Left hindlimb (tissue), 1 donor: Measurements from ENCODE around the gene MROH8.
"Not testable (repeated sequence)": the region's sequence is repeated elsewhere in the genome, so short reads cannot be mapped to it uniquely, and the experiment has no call there.

ENCODE experiments used
- DNase-seq: peaks from one replicate; pipeline ENCODE4 v3.0.0-alpha.2; 2018

MROH8 gene

GRCh38 chr20:37077009-37077408 lies 102.3 kb downstream of the MROH8 start:
- no peak for DNase-seq

- no peak for DNase-seq
These were observed 103.2 kb downstream of the MROH8 start for GRCh38 chr20:37075932-37076685.

GRCh38 chr20:37072293-37073196 lies 106.8 kb downstream of the MROH8 start:
- no peak for DNase-seq

DNA sequence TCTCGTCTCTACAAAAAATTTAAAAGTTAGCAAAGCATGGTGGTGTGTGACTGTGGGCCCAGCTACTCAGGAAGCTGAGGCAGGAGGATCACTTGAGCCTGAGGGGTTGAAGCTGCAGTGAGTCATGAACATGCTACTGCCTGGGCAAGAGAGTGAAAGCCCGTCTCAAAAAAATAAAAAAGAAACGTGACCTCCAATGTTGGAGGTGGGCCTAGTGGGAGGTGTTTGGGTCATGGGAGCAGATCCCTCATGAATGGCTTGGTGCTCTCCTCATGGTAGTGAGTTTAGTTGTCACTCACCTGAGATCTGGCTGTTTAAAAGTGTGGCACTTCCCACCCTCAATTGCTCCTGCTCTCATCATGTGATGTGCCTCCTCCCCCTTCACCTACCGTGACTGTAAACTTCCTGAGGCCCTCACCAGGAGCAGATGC lies 107.9 kb downstream of the MROH8 start:
- DNase-seq: no peak

DNA sequence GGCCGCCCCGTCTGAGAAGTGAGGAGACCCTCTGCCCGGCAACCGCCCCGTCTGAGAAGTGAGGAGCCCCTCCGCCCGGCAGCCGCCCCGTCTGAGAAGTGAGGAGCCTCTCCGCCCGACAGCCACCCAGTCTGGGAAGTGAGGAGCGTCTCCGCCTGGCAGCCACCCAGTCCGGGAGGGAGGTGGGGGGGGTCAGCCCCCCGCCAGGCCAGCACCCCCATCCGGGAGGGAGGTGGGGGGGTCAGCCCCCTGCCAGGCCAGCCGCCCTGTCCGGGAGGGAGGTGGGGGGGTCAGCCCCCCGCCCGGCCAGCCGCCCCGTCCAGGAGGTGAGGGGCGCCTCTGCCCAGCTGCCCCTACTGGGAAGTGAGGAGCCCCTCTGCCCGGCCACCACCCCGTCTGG lies 109.8 kb downstream of the MROH8 start:
- DNase-seq: not testable (repeated sequence)

DNA sequence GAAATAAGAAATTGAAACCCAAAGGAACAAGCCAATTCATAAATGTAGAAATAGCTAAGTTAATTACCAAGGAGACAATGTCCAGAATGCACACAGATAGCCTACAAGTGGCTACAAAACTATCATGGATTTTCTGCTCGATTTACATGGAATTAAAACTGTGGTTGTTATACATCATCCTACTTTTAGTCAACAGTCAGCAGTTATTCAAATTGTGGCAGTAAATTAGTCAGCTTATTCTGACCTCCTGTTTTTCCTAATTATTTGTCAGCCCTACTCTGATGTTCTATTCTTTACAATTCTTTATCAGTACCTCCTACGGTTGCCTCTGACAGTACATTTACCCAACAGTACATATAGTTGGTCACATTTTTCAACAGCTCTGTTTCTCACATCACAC lies 113.2 kb downstream of the MROH8 start:
- no peak for DNase-seq

GRCh38 chr20:37055276-37055675 lies 124.1 kb downstream of the MROH8 start:
- DNase-seq: no peak

DNA sequence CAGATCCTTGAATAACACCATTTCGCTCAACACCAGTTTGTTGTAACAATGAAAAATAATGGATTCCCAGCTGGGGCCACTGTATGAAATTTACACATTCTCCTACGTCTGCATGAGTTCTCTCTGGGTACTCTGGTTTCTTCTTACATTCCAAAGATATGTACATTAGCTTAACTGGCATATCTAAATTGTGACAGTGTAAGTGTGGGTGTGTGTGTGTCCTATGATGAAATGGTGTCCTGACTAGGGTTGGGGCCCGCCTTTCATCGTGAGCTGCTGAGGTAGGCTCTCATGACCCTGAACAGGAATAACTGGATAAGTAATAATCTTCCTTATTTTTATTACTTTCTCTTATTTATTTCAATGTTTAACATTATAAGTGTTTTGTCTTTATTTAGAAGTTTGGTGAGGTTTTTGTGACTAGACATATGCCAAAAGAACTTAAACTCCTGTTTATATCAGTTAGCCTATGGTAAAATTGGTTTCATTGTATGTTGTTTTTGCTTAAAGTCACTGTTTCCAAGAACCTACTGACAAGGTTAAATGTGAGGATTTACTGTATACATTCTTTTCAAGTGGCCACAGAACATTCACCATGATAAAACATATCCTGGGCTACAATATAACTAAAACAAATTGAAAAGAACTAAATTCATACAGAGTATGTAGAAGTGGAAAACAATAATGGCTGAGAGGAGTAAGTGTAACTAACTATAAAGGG lies 126.0 kb downstream of the MROH8 start:
- DNase-seq: no peak
